ENCODE measurements around the gene SORBS1. TPM values are rescaled to one million over a fixed set of nuclear protein-coding genes. Genes with fewer than 3 reads are reported as not detected.

The SORBS1 gene
- total RNA-seq, 1 donor from 2014 or later, result 30.7 TPM

- no peak for DNase-seq (ENCODE audit: low spot score, unreplicated experiment)
- Mint-ChIP-seq H3K27me3 (no peaks in the 10 kb centered on the region), H3K9me3 (ENCODE audit: low read depth) (no peaks in the 10 kb centered on the region), H3K4me3 (ENCODE audit: low read depth) (no peak overlapping the region), H3K4me1 (ENCODE audit: low read depth) (no peaks in the 10 kb centered on the region), H3K36me3 (ENCODE audit: insufficient read depth) (peaks cover 14% of the 10 kb centered on the region), H3K27ac (no peak overlapping the region)
- TF ChIP-seq, protein P1, sequence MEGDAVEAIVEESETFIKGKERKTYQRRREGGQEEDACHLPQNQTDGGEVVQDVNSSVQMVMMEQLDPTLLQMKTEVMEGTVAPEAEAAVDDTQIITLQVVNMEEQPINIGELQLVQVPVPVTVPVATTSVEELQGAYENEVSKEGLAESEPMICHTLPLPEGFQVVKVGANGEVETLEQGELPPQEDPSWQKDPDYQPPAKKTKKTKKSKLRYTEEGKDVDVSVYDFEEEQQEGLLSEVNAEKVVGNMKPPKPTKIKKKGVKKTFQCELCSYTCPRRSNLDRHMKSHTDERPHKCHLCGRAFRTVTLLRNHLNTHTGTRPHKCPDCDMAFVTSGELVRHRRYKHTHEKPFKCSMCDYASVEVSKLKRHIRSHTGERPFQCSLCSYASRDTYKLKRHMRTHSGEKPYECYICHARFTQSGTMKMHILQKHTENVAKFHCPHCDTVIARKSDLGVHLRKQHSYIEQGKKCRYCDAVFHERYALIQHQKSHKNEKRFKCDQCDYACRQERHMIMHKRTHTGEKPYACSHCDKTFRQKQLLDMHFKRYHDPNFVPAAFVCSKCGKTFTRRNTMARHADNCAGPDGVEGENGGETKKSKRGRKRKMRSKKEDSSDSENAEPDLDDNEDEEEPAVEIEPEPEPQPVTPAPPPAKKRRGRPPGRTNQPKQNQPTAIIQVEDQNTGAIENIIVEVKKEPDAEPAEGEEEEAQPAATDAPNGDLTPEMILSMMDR (IDR thresholded peaks at IDR 0.05; ENCODE audit: unreplicated experiment), result no peak
Measured at GRCh38 chr10:95401704-95402469, 159.3 kb downstream of the SORBS1 start.

GRCh38 chr10:95400787-95401186 lies 160.4 kb downstream of the SORBS1 start:
- Mint-ChIP-seq H3K9me3 (ENCODE audit: low read depth) (no peaks in the 10 kb centered on the region), H3K27ac (no peak overlapping the region), H3K4me3 (ENCODE audit: low read depth) (no peak overlapping the region), H3K36me3 (ENCODE audit: insufficient read depth) (peaks cover 16% of the 10 kb centered on the region), H3K27me3 (no peaks in the 10 kb centered on the region), H3K4me1 (ENCODE audit: low read depth) (no peaks in the 10 kb centered on the region)
- no peak for DNase-seq (ENCODE audit: low spot score, unreplicated experiment)
- TF ChIP-seq, protein P1 (IDR thresholded peaks at IDR 0.05; ENCODE audit: unreplicated experiment), result no peak

GRCh38 chr10:95399183-95399582 lies 162.0 kb downstream of the SORBS1 start:
- Mint-ChIP-seq H3K27ac (no peak overlapping the region), H3K4me3 (ENCODE audit: low read depth) (no peak overlapping the region), H3K9me3 (ENCODE audit: low read depth) (no peaks in the 10 kb centered on the region), H3K27me3 (no peaks in the 10 kb centered on the region), H3K4me1 (ENCODE audit: low read depth) (no peaks in the 10 kb centered on the region), H3K36me3 (ENCODE audit: insufficient read depth) (peaks cover 15% of the 10 kb centered on the region)
- TF ChIP-seq, protein P1 (IDR thresholded peaks at IDR 0.05; ENCODE audit: unreplicated experiment), result no peak
- no peak for DNase-seq (ENCODE audit: low spot score, unreplicated experiment)

- DNase-seq (ENCODE audit: low spot score, unreplicated experiment), result no peak
- Mint-ChIP-seq H3K36me3 (ENCODE audit: insufficient read depth) (peaks cover 12% of the 10 kb centered on the region), H3K9me3 (ENCODE audit: low read depth) (no peaks in the 10 kb centered on the region), H3K4me1 (ENCODE audit: low read depth) (no peaks in the 10 kb centered on the region), H3K27me3 (no peaks in the 10 kb centered on the region), H3K27ac (no peak overlapping the region), H3K4me3 (ENCODE audit: low read depth) (no peak overlapping the region)
- TF ChIP-seq, protein P1 (IDR thresholded peaks at IDR 0.05; ENCODE audit: unreplicated experiment), result no peak
Measured at GRCh38 chr10:95397747-95398146, 163.4 kb downstream of the SORBS1 start.

DNA sequence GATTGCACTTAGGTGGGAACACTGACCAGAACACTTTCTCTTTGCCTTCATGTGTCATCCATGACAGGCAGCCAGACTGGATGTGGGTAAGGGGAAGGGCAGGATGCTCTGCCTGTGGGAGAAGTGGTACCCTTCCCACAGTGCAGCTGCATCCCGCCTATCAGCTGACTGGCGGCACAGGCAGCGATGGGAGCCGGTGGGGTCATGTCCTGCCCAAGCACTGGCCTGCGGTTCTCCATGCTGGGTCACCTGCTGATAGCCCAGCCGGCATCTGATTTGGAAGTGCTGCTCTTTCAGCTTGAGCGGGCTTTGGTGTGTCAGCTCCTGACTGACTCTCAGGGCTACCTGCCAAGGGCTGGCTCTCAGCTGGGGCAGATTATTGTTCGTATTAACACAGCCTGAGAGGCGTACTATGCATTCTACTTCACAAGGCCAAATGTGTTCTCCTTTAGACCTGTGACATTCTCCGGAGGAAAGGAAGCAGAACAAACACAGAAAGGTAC lies 165.2 kb downstream of the SORBS1 start:
- Mint-ChIP-seq H3K4me1 (ENCODE audit: low read depth) (no peaks in the 10 kb centered on the region), H3K27ac (no peak overlapping the region), H3K36me3 (ENCODE audit: insufficient read depth) (peaks cover 12% of the 10 kb centered on the region), H3K4me3 (ENCODE audit: low read depth) (no peak overlapping the region), H3K9me3 (ENCODE audit: low read depth) (no peaks in the 10 kb centered on the region), H3K27me3 (no peaks in the 10 kb centered on the region)
- TF ChIP-seq, protein P1 (IDR thresholded peaks at IDR 0.05; ENCODE audit: unreplicated experiment), result no peak
- no peak for DNase-seq (ENCODE audit: low spot score, unreplicated experiment)

Data from progenitor cell of endocrine pancreas (in vitro differentiated cells).